NCI-H2029 (cell line): ENCODE results near the gene GRWD1.
A peak's percentile ranks its signal among the peaks of the same experiment; 100 is the strongest.

Experiments used
- DNase-seq: peaks from one replicate; lab custom pipeline; 2025; lab: John Stamatoyannopoulos, UW

Gene GRWD1

DNA sequence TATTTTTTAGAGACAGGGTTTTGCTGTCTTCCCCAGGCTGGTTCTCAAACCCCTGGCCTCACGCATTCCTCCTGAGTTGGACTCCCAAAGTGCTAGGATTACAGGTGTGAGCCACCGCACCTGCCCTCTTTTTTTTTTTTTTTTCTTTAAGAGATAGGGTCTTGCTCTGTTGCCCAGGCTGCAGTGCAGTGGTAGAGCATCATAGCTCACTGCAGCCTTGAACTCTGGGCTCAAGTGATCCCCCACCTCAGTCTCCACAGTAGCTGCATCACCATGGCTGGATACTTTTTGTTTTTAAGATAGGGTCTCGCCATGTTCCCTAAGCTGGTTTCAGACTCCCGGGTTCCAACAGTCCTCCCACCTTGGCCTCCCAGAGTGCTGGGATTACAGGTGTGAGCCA, 11.1 kb downstream of the GRWD1 start:
- no peak for DNase-seq

DNA sequence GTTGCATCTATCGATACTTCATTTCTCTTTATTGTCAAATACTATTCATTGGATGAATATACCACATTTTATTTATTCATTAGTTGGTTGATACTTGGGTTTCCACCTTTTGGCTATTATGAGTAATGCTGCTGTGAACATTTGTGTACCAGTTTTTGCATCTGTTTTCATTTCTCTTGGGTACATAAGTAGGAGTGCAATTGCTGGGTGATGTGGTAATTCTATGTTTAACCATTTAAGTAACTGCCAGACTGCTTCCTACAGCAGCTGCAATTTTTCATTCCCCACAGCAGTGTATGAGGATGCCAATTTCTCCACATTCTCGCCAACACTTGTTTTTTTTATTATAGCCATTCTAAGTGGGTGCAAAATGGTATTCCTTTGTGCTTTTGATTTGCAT, 12.2 kb downstream of the GRWD1 start:
- DNase-seq = no peak

DNA sequence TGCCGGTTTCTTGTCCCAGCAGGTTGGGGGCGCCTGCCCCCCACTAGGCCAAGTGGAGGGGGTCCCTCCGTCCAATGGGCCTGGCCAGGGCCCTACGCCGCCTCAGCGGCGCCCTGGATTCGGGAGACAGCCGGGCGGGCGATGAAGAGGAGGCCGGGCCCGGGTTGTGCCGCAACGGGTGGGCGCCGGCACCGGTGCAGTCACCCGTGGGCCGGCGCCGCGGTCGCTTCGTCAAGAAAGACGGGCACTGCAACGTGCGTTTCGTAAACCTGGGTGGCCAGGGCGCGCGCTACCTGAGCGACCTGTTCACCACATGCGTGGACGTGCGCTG, 15.8 kb downstream of the GRWD1 start:
- DNase-seq = no peak

DNA sequence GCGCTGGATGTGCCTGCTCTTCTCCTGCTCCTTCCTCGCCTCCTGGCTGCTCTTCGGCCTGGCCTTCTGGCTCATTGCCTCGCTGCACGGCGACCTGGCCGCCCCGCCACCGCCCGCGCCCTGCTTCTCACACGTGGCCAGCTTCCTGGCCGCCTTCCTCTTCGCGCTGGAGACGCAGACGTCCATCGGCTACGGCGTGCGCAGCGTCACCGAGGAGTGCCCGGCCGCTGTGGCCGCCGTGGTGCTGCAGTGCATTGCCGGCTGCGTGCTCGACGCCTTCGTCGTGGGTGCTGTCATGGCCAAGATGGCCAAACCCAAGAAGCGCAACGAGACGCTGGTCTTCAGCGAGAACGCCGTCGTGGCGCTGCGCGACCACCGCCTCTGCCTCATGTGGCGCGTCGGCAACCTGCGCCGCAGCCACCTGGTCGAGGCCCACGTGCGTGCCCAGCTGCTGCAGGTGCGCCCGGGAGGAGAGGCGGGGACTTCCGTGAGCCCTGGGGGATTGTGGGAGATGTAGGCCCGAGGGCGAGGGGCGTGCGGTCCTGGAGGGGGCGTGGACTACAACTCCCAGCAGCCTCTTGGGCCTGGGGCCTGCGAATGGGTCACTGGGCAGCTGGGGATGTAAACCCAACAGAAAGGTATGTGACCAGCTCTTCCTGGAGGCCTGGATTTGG, 16.3 kb downstream of the GRWD1 start:
- DNase-seq = no peak

DNA sequence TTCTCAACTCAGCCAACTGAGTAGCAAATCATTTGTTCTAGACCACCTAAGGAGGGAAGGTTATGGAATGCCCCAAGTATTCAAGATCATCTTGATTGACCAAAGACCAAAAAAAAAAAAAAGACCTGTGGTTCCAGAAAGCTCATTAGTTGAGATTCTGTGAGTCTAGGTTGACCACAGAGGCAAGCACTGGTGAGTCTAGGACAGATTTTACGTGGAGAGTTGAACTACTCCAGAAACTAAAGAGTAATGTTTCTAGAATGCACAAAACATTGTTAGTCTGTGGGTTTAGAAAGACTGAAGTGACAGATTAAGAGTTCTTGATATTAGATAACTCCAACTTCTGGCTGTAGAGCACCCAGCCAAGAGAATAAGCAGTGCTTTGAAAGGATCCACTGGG, 19.4 kb downstream of the GRWD1 start:
- no peak for DNase-seq

DNA sequence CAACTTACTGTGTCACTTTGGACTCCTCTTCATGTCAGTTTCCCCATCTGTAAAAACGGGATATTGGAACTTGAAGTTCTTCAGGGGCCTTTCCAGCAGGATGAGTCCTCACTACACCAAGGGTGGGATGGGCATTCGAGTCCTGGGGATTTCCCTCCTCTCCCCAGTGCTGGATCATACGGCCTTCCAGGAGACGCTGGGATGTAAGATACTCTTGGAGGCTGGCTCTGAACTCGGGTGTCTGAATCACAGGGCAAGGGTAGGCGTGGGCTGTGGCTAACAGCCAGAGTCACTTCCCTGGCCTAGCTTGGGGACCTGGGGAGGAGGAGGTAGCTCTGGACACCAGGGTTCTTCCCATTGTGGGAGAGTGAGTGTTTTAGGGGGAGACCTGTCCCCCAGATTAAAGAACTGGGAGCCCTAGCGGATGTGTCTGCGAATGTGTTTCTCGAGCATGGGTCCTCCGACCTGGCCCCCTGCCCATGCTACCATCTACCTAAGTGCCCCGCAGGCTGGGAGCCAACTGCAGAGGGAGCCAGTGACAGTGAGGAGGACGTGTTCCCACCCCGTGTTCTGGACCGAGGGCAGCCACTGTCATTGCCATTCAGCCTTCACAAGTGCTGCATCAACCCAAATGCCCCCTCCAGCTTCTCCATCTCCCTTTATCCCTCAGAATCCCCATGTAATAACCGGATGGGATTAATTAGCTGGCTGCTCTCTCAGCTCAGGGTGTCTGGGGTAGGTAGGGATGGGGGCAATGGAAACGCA, 21.0 kb downstream of the GRWD1 start:
- DNase-seq = no peak

DNA sequence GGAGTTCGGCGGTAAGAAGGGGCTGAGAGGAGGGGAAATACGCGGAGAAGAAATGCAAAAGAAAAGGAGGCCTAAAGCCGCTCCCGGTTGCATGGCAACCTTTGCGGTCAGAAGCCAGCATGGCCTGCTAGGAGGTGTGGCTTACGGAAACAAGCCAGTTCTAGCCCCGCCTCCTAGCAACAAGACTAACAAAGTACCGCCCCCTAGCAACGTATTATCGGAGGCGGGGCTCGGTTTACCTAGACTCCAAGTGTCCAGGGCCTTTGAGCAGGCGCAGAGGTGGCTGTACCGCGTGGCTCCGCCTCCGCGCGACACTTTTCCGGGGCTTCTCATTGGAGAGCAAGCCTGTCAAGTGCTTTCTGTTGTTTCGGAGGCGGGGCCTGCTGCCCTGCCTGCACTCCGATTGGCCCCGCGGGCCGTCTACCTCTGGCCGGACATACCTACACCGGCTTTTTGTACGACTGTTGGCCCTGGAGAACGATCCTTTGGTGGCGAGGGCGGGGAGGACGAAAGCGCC, 23.0 kb downstream of the GRWD1 start:
- DNase-seq = peak; percentile 100

DNA sequence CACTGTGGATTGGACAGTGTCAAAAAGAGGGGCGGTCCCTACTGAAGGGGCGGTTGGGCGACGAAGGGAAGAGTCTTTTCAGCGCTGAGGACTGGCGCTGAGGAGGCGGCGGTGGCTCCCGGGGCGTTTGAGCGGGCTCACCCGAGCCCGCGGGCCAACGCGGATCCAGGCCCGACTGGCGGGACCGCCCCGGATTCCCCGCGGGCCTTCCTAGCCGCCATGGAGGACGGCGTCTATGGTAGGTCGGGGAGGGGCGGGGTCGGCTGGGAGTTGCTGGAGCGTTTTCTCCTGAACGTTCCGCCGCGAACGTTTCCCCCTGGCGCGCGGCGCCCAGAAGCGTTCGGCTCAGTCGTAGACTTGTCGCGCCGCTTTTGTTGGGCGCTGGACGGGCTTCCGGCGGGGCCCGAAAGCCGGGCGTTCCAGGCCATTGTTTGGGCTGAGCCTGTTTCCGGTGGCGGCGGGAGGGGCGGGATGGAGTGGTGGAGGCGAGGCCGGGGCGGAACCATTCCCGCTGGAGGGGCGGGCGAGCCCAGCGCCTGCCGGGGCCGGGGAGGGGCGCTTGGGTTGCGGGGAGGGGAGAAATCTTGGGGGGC, 23.6 kb downstream of the GRWD1 start, which contains the start of gene CYTH2:
CYTH2 (plus strand) TSS at position 81 of the 593 bp plus-strand sequence; CDS start at position 220, 139 bp downstream.
- peak; percentile 69 for DNase-seq

DNA sequence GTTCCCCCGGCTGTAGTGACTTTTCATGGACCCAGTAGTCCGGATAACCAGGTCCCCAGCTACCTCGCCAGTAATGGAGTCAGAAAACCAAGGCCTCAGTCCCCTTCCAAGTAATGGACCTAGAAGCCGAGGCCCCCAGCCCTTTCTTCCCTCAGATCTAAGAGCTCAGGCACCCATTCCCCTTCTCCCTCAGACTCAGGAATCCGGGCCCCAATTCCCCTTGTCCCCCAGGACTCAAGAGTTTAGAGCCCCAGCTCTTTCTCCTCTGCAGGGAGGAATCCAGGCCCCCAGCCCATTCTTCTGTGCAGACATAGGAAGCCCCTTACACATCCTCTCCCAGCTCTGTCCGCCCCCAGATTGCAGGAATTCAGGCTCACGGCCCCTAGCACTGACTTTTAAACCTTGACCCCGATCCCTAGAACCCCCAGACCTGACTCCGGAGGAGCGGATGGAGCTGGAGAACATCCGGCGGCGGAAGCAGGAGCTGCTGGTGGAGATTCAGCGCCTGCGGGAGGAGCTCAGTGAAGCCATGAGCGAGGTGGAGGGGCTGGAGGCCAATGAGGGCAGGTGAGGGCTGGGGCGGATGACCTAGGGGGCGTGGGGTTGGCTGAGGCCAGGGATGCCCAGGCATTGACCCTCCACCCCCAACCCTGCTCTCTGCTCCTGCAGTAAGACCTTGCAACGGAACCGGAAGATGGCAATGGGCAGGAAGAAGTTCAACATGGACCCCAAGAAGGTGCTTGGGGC, 24.3 kb downstream of the GRWD1 start:
- DNase-seq = no peak

DNA sequence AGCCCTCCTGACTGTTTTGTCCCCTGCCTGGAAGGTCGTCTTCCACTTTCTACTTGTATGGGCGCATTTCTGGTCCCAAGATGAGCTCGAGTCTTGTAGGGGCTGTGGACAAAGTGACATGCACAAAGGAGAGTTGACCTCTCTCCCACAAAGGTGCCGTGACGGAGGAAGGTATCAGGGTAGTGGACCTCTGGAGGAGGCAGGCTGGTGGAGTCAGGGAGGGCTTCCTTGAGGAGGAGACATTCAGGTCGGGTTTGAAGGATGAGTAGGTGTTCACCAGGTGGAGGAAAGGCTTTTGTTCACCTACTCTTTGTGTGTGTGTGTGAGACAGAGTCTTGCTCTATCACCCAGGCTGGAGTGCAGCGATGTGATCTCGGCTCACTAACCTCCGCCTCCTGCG, 25.1 kb downstream of the GRWD1 start:
- no peak for DNase-seq

DNA sequence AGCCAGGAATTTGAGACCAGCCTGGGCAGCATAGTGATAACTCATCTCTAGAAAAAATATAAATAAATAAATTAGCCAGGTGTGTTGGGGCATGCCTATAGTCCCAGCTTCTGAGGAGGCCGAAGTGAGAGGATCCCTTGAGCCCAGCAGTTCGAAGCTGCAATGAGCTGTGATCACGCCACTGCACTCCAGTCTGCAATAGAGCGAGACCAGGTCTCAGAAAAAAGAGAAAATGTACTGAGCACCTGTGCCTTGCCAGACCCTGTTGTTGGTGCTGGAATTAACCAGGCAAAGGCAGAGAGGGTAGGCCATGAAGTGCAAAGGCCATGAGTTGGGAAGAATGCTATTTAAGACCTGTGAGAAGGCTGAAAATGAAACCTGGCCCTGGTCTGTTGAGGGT, 26.1 kb downstream of the GRWD1 start:
- no peak for DNase-seq

DNA sequence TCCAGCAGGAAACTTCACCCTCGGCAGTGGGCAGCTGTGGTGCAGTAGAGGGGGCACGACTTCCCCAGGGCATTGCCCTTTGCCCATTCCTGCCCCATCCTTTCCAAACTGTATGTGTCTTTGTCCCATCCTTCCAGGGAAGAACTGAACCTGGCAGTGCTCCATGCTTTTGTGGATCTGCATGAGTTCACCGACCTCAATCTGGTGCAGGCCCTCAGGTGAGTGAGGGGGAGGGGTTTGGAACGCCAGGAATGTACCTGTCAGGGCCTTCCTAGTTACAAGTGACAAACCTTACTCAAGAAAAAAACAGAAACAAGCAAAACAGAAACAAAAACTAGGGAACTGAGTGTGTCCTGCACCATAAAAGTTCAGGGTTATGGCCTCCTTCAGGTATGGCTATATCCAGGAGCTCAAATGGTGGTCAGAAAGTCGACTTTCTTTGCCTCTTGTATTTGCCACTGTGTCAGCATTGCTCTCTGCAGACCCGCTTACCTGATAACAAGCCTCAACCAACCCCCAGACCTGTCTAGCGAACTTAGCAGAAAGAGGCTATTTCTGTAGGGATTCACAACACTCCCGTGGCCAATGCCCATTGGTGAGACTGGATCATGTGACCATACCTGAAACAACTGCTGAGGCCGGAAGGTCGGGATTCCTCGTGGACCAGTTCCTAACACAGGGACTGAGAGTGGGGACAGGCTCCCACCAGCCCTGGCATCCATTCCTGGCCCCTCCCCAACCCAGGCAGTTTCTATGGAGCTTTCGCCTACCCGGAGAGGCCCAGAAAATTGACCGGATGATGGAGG, 27.6 kb downstream of the GRWD1 start:
- no peak for DNase-seq

DNA sequence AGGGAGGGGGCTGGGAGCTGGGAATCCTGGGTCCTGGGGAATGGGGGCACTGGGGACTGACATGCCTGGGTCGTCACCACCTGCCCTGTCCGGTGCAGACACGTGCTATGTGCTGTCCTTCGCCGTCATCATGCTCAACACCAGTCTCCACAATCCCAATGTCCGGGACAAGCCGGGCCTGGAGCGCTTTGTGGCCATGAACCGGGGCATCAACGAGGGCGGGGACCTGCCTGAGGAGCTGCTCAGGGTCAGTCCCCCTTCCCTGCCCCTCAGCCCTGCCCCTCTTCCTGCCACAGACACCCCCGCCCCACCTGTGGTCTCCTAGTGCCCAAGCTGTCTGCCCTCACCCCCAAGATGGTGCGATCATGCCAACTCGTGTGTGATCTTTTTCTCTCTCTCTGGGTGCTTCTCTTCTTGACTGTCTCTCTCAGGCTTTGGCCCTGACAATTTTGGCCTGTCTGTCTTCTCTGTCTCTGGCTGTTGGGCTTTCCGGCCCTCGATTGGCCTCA, 28.4 kb downstream of the GRWD1 start:
- DNase-seq = no peak

DNA sequence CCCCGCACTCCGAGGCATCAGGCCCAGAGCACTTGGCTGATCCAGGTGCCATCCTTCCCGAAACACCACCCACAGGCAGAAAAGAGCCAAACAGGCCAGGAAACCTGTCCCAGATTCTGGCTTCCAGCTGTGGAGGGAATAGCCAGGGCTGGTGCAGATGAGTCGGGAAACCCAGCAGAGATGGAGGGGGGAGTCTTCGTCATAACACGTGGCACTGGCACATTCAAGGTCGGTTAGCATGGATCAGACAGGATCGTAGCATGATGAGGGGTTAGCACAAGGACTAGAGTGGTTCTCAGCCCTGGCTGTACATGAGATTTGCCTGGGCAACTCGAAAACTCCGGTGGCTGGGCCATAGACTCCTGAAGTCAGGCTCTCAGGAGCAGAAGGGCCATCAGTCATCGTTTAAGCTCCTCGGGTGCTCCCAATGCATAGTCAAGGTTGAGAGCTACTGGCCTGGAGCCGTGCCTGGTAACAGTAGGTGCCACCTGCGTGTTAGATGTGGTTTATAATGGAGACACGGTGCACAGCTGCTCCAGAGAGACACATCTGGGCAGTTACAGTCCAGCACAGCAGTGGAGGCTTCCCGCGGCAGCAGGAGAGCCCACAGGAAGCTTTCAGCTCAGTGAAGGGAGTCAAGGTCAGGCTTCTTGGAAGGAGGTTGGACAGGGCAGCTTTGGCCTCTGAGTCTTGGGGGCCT, 29.7 kb downstream of the GRWD1 start:
- no peak for DNase-seq

DNA sequence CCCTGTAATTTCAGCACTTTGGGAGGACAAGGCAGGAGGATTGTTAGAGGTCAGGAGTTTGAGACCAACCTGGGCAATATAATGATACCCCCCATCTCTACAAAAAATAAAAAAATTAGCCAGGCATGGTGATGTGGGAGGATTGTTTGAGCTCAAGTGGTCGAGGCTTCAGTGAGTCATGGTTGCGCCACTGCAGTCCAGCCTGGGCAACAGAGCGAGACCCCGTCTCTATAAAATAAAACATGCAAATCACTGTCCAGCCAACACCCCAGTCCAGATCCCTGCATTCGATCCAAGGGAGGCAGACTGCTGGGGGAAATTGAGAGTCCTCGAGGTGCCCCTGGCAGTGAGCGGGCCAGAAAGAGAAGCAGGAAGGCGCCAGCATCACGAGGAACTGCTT, 30.4 kb downstream of the GRWD1 start:
- no peak for DNase-seq

DNA sequence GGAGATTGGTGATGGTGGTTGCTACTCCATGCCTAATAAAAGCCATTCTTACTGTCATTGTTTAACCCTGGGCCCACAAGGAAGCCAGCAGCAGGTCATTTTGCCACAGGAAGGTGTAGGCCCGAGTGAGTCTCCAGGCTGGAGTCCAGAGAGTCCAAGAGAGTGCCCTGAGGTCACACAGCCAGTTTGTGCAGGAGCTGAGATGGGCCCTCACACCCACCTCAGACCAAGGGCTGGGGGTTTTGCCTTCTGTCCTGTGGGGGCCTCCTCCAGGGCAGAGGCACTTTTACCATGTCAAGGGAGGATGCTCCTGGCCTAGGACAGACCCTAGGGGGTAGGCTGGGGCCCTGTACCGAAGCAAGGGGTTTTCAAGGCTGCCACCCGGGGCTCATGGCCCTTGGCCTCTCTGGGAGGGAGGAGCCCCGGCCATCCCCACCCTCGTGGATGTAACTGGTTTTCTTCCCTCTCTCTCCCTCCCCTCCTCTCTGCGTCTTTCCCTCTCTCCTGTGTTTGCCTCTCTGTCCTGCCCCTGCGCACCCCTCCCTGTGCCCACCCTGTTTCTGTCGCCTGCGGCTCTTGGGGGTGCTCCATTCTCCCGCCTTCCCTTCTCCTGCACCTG, 31.4 kb downstream of the GRWD1 start:
- DNase-seq = no peak

DNA sequence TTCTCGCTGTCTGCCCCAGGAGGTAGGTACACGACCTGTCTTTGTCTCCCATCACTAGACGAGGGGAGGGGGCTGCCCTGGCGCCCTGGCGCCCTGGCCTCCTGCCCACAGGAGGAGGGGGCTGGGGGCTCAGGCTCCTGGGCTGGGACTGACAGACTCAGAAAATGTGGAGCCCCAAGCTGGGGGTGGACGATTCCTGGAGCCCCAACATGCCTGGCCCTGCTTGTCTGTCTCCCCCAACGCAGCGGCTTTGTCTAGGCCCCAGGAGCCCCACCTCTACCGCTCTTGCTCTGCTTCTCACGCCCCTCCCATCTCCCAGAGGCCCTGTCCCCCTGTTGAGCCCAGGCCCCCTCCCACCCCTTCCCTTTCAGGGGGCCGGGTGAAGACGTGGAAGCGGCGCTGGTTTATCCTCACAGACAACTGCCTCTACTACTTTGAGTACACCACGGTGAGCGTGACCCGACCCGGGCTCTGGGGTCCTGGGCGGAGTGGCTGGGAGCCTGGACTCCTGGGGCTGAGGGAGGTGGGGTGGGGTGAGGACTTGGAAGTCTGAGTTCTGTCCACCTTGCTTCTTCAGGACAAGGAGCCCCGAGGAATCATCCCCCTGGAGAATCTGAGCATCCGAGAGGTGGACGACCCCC, 32.0 kb downstream of the GRWD1 start:
- DNase-seq = no peak

DNA sequence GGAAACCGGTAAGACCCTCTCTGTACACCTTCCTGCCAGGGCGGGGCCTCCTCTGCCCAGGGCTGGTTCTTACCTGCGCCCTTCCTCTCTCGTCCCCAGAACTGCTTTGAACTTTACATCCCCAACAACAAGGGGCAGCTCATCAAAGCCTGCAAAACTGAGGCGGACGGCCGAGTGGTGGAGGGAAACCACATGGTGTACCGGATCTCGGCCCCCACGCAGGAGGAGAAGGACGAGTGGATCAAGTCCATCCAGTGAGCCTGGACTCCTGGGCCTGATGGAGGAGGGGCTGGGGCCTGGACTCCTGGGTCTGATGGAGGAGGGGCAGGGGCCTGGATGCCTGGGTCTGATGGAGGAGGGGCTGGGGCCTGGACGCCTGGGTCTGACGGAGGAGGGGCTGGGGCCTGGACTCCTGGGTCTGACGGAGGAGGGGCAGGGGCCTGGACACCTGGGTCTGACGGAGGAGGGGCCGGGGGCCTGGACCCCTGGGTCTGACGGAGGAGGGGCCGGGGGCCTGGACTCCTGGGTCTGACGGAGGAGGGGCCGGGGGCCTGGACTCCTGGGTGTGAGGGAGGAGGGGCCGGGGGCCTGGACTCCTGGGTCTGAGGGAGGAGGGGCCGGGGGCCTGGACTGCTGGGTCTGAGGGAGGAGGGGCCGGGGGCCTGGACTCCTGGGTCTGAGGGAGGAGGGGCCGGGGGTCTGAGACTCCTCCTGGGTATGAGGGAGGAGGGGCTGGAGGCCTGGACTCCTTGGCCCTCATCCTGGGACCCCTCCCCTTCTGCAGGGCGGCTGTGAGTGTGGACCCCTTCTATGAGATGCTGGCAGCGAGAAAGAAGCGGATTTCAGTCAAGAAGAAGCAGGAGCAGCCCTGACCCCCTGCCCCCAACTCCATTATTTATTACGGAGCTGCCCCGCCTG, 32.8 kb downstream of the GRWD1 start:
- no peak for DNase-seq

DNA sequence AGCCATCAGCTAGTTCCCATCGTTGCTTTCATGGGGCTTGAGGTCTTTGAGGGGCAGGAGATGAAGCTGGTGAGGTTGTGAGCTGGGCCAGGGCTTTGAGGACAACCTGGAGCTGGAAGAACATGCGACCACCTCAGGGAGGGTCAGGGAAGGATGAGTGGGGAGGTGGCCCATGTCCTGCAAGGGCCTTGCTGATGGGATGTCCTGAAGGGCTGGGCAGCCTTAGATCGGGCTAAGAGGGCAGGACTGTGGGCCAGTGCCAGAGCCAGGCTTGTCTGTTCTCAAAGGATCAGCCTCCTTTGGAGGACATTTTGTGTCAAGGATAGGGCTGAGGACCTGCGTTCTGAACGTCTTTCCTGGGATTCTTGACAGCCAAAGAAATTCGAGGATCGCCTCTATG, 33.9 kb downstream of the GRWD1 start:
- no peak for DNase-seq
